ENCODE results near the gene ANKRD37.

ANKRD37 gene

GRCh38 chr4:185381288-185382196 lies 15.1 kb upstream of the ANKRD37 start:
- DNase-seq (ENCODE audit: extremely low spot score) = no peak
- TF ChIP-seq ZNF384 (IDR thresholded peaks at IDR 0.05) (no peak), LEF1 (IDR thresholded peaks at IDR 0.05; ENCODE audit: borderline replicate concordance) (no peak), FOXK2 (IDR thresholded peaks at IDR 0.05) (no peak)
- POLR2A ChIA-PET = interaction anchor here (1.3 kb wide), 1 partner anchor 14 kb away, joined by 3 read pairs; the partner anchor contains the start of gene LRP2BP
- CTCF ChIA-PET = no interaction called here

- CTCF ChIA-PET = no interaction called here
- POLR2A ChIA-PET = no interaction called here
- TF ChIP-seq FOXM1 (IDR thresholded peaks at IDR 0.05; ENCODE audit: borderline replicate concordance) = no peak
- TF ChIP-seq CTBP1 (IDR thresholded peaks at IDR 0.05; ENCODE audit: borderline replicate concordance) = no peak
- no peak for TF ChIP-seq ZNF384 (IDR thresholded peaks at IDR 0.05)
- TF ChIP-seq TARDBP (IDR thresholded peaks at IDR 0.05) = no peak
- no peak for TF ChIP-seq ARNT (IDR thresholded peaks at IDR 0.05)
- no peak for TF ChIP-seq BHLHE40 (IDR thresholded peaks at IDR 0.05; ENCODE audit: borderline replicate concordance)
- TF ChIP-seq L3MBTL2 (conservative IDR thresholded peaks at IDR 0.05) = no peak
- no peak for TF ChIP-seq LEF1 (IDR thresholded peaks at IDR 0.05; ENCODE audit: borderline replicate concordance)
- TF ChIP-seq PKNOX1 (IDR thresholded peaks at IDR 0.05) = no peak
- no peak for TF ChIP-seq FOXK2 (IDR thresholded peaks at IDR 0.05)
- no peak for TF ChIP-seq FOXA1 (IDR thresholded peaks at IDR 0.05)
- no peak for TF ChIP-seq NFRKB (IDR thresholded peaks at IDR 0.05)
- TF ChIP-seq ELF4 (IDR thresholded peaks at IDR 0.05) = no peak
- no peak for TF ChIP-seq SUZ12 (IDR thresholded peaks at IDR 0.05)
- no peak for DNase-seq (ENCODE audit: extremely low spot score)
Observed at GRCh38 chr4:185382754-185383153, 13.9 kb upstream of the ANKRD37 start.

- DNase-seq (ENCODE audit: extremely low spot score) = no peak
- CTCF ChIA-PET = no interaction called here
- POLR2A ChIA-PET = interaction anchor here (4.1 kb wide), 1 partner anchor 12 kb away, joined by 29 read pairs; the partner anchor contains the start of genes ANKRD37 and LRP2BP
- no peak for TF ChIP-seq TARDBP (IDR thresholded peaks at IDR 0.05)
- no peak for TF ChIP-seq FOXM1 (IDR thresholded peaks at IDR 0.05; ENCODE audit: borderline replicate concordance)
- TF ChIP-seq ARNT (IDR thresholded peaks at IDR 0.05) = no peak
- no peak for TF ChIP-seq ZNF384 (IDR thresholded peaks at IDR 0.05)
- no peak for TF ChIP-seq CTBP1 (IDR thresholded peaks at IDR 0.05; ENCODE audit: borderline replicate concordance)
- TF ChIP-seq FOXK2 (IDR thresholded peaks at IDR 0.05) = no peak
- no peak for TF ChIP-seq L3MBTL2 (conservative IDR thresholded peaks at IDR 0.05)
- TF ChIP-seq FOXA1 (IDR thresholded peaks at IDR 0.05) = no peak
- no peak for TF ChIP-seq BHLHE40 (IDR thresholded peaks at IDR 0.05; ENCODE audit: borderline replicate concordance)
- TF ChIP-seq PKNOX1 (IDR thresholded peaks at IDR 0.05) = no peak
- no peak for TF ChIP-seq ELF4 (IDR thresholded peaks at IDR 0.05)
- TF ChIP-seq LEF1 (IDR thresholded peaks at IDR 0.05; ENCODE audit: borderline replicate concordance) = no peak
Observed at GRCh38 chr4:185383451-185383850, 13.2 kb upstream of the ANKRD37 start.

- POLR2A ChIA-PET = interaction anchor here (4.1 kb wide), 1 partner anchor 12 kb away, joined by 29 read pairs; the partner anchor contains the start of genes ANKRD37 and LRP2BP
- CTCF ChIA-PET = no interaction called here
- TF ChIP-seq NFRKB (IDR thresholded peaks at IDR 0.05) (no peak), L3MBTL2 (conservative IDR thresholded peaks at IDR 0.05) (no peak), BHLHE40 (IDR thresholded peaks at IDR 0.05; ENCODE audit: borderline replicate concordance) (no peak), FOXA1 (IDR thresholded peaks at IDR 0.05) (no peak), SUZ12 (IDR thresholded peaks at IDR 0.05) (no peak), HDGF (IDR thresholded peaks at IDR 0.05; ENCODE audit: borderline replicate concordance) (no peak), ZNF384 (IDR thresholded peaks at IDR 0.05) (no peak), SP1 (IDR thresholded peaks at IDR 0.05) (no peak), ARNT (IDR thresholded peaks at IDR 0.05) (no peak), ELF4 (IDR thresholded peaks at IDR 0.05) (no peak), LEF1 (IDR thresholded peaks at IDR 0.05; ENCODE audit: borderline replicate concordance) (no peak), FOXK2 (IDR thresholded peaks at IDR 0.05) (no peak)
- no peak for DNase-seq (ENCODE audit: extremely low spot score)
Observed at GRCh38 chr4:185384061-185384460, 12.6 kb upstream of the ANKRD37 start.

- no peak for TF ChIP-seq LEF1 (IDR thresholded peaks at IDR 0.05; ENCODE audit: borderline replicate concordance)
- TF ChIP-seq FOXA1 (IDR thresholded peaks at IDR 0.05) = no peak
- no peak for DNase-seq (ENCODE audit: extremely low spot score)
- POLR2A ChIA-PET = interaction anchor here (1.1 to 4.1 kb wide), 2 partner anchors 11 to 40 kb away, joined by 3 to 29 read pairs; partner anchors contain the start of genes ANKRD37 and LRP2BP
- CTCF ChIA-PET = interaction anchor here (0.6 to 0.7 kb wide), 3 partner anchors 10 to 1070 kb away, joined by 3 read pairs; no protein-coding TSS in a partner anchor
Observed at GRCh38 chr4:185384930-185385331, 11.7 kb upstream of the ANKRD37 start.

- ChIA-PET POLR2A (interaction anchor here (1.6 kb wide), 1 partner anchor 8 kb away, joined by 5 read pairs; the partner anchor contains the start of gene ANKRD37), CTCF (no interaction called here)
- DNase-seq (ENCODE audit: extremely low spot score) = no peak
- TF ChIP-seq FOXM1 (IDR thresholded peaks at IDR 0.05; ENCODE audit: borderline replicate concordance) (no peak), TARDBP (IDR thresholded peaks at IDR 0.05) (no peak), CTBP1 (IDR thresholded peaks at IDR 0.05; ENCODE audit: borderline replicate concordance) (no peak), L3MBTL2 (conservative IDR thresholded peaks at IDR 0.05) (no peak), HDGF (IDR thresholded peaks at IDR 0.05; ENCODE audit: borderline replicate concordance) (no peak), SUZ12 (IDR thresholded peaks at IDR 0.05) (no peak), FOXK2 (IDR thresholded peaks at IDR 0.05) (no peak), LEF1 (IDR thresholded peaks at IDR 0.05; ENCODE audit: borderline replicate concordance) (no peak), NFRKB (IDR thresholded peaks at IDR 0.05) (no peak), ZNF384 (IDR thresholded peaks at IDR 0.05) (no peak)
Observed at GRCh38 chr4:185387957-185388356, 8.7 kb upstream of the ANKRD37 start.
